ENCODE data around the gene ZNF550.
A peak's percentile ranks its signal among the peaks of the same experiment; 100 is the strongest.
"Not testable (repeated sequence)": the region's sequence is repeated elsewhere in the genome, so short reads cannot be mapped to it uniquely, and the experiment has no call there.

Gene ZNF550

GRCh38 chr19:57527136-57527881 lies 32.4 kb downstream of the ZNF550 start, which contains the start of gene ZNF549:
TSS of gene ZNF549 (plus strand) at chr19:57527356. CDS start at chr19:57527574, 218 bp downstream.
- no peak for DNase-seq (ENCODE audit: low spot score)

- DNase-seq (ENCODE audit: low spot score) = not testable (repeated sequence)
Measured at GRCh38 chr19:57518021-57518420, 41.6 kb downstream of the ZNF550 start.

- DNase-seq (ENCODE audit: low spot score) = no peak
Measured at GRCh38 chr19:57515255-57515654, 44.4 kb downstream of the ZNF550 start.

- no peak for DNase-seq (ENCODE audit: low spot score)
Measured at GRCh38 chr19:57512845-57513244, 46.8 kb downstream of the ZNF550 start.

GRCh38 chr19:57511484-57511883 lies 48.2 kb downstream of the ZNF550 start:
- DNase-seq (ENCODE audit: low spot score) = no peak

GRCh38 chr19:57506163-57506562 lies 53.5 kb downstream of the ZNF550 start:
- no peak for DNase-seq (ENCODE audit: low spot score)

GRCh38 chr19:57500400-57500799 lies 59.3 kb downstream of the ZNF550 start:
- not testable (repeated sequence) for DNase-seq (ENCODE audit: low spot score)

GRCh38 chr19:57499680-57500395 lies 59.8 kb downstream of the ZNF550 start, which contains the start of gene ZNF773:
TSS of gene ZNF773 (plus strand) at chr19:57499938. CDS start at chr19:57500081, 143 bp downstream.
- DNase-seq (ENCODE audit: low spot score) = peak; percentile 89

GRCh38 chr19:57499332-57499679 lies 60.4 kb downstream of the ZNF550 start:
- not testable (repeated sequence) for DNase-seq (ENCODE audit: low spot score)

GRCh38 chr19:57488299-57488644 lies 71.4 kb downstream of the ZNF550 start:
- DNase-seq (ENCODE audit: low spot score) = not testable (repeated sequence)

- DNase-seq (ENCODE audit: low spot score) = peak; percentile 94
Measured at GRCh38 chr19:57487477-57488298, 72.0 kb downstream of the ZNF550 start, which contains the start of gene ZNF419. TSS of gene ZNF419 (plus strand) at chr19:57487750. CDS start at chr19:57487951, 201 bp downstream.

All from HuH-7 (cell line).